Neuronal stem cell (in vitro differentiated cells): Measurements from ENCODE around the gene CUBN.

Experiments used
- DNase-seq: peaks from one replicate; pipeline ENCODE4 v3.0.0-alpha.2; 2013; ENCODE audit warnings: low spot score
- H2AFZ ChIP-seq: one replicate; pipeline ENCODE4 v1.6.1; 2013; ENCODE audit warnings: mild to moderate bottlenecking, low read length, inconsistent platforms
- H2AK5ac ChIP-seq: 2 replicates; pipeline ENCODE4 v1.6.1; 2013; ENCODE audit warnings: low read depth, mild to moderate bottlenecking, inconsistent platforms, low read length, moderate library complexity, mixed read lengths
- H2BK120ac ChIP-seq: 2 replicates; pipeline ENCODE4 v1.6.1; 2013; ENCODE audit warnings: low read depth, mild to moderate bottlenecking, inconsistent platforms, low read length, moderate library complexity, mixed read lengths
- H2BK12ac ChIP-seq: one replicate; pipeline ENCODE4 v1.6.1; 2013; ENCODE audit warnings: low read length, inconsistent platforms
- H2BK15ac ChIP-seq: 2 replicates; pipeline ENCODE4 v1.6.1; 2013; ENCODE audit warnings: mild to moderate bottlenecking, low read length, inconsistent platforms, mixed read lengths
- H2BK5ac ChIP-seq: one replicate; pipeline ENCODE4 v1.6.1; 2013; ENCODE audit warnings: inconsistent platforms, mild to moderate bottlenecking, low read length, moderate library complexity
- H3K14ac ChIP-seq: one replicate; pipeline ENCODE4 v1.6.1; 2013; ENCODE audit warnings: low read length, inconsistent platforms
- H3K18ac ChIP-seq: 2 replicates; pipeline ENCODE4 v1.6.1; 2013; ENCODE audit warnings: low read length, inconsistent platforms
- H3K23ac ChIP-seq: 2 replicates; pipeline ENCODE4 v1.6.1; 2013; ENCODE audit warnings: low read depth, mild to moderate bottlenecking, mixed read lengths, low read length, inconsistent platforms; ENCODE audit not compliant: poor library complexity
- H3K27ac ChIP-seq: replicated peaks from 3 replicates; pipeline ENCODE4 v1.5.1; 2013; ENCODE audit warnings: low read length, inconsistent platforms
- H3K27me3 ChIP-seq, 3 experiments: 2 replicates each; pipeline ENCODE4 v1.6.1; 2013; ENCODE audit warnings: low read length in 3 of 3, mild to moderate bottlenecking in 2 of 3, inconsistent platforms in 1 of 3, low read depth in 1 of 3, mixed read lengths in 1 of 3, moderate library complexity in 1 of 3; ENCODE audit not compliant: control insufficient read depth in 3 of 3, insufficient read depth in 3 of 3
- H3K36me3 ChIP-seq, 2 donors: replicated peaks in 1 of 2; 2 replicates each; pipeline ENCODE4 v1.6.1; 2013; ENCODE audit warnings: low read length in 2 of 2; ENCODE audit not compliant: control insufficient read depth in 2 of 2, insufficient read depth in 2 of 2
- H3K4ac ChIP-seq: 2 replicates; pipeline ENCODE4 v1.6.1; 2013; ENCODE audit warnings: inconsistent platforms, mild to moderate bottlenecking, low read length, moderate library complexity
- H3K4me1 ChIP-seq, 2 donors: 1 replicate in 1 of 2; 2 replicates in 1 of 2; pipeline ENCODE4 v1.6.1; 2013; ENCODE audit warnings: low read length in 2 of 2, low read depth in 1 of 2; ENCODE audit not compliant: control insufficient read depth in 2 of 2, insufficient read depth in 1 of 2
- H3K4me2 ChIP-seq: one replicate; pipeline ENCODE4 v1.6.1; 2013; ENCODE audit warnings: mild to moderate bottlenecking, low read length, inconsistent platforms; ENCODE audit not compliant: insufficient read depth, poor library complexity, severe bottlenecking
- H3K4me3 ChIP-seq, 2 donors: 2 replicates each; pipeline ENCODE4 v1.5.1; 2013; ENCODE audit warnings: low read length in 2 of 2, mild to moderate bottlenecking in 2 of 2, inconsistent platforms in 1 of 2, moderate library complexity in 1 of 2
- H3K79me1 ChIP-seq: one replicate; pipeline ENCODE4 v1.6.1; 2013; ENCODE audit warnings: low read depth, mild to moderate bottlenecking, inconsistent platforms, low read length, moderate library complexity
- H3K9ac ChIP-seq: one replicate; pipeline ENCODE4 v1.6.1; 2013; ENCODE audit warnings: mild to moderate bottlenecking, low read depth, low read length, inconsistent platforms; ENCODE audit not compliant: poor library complexity
- H3K9me3 ChIP-seq, 2 donors: replicated peaks in 1 of 2; 2 replicates each; pipeline versions ENCODE3 to v1.6.1; 2013; ENCODE audit warnings: low read length in 2 of 2, mild to moderate bottlenecking in 2 of 2, inconsistent platforms in 1 of 2, low read depth in 1 of 2, mixed read lengths in 1 of 2, moderate library complexity in 1 of 2; ENCODE audit not compliant: control insufficient read depth in 2 of 2, insufficient read depth in 1 of 2
- H4K8ac ChIP-seq: one replicate; pipeline ENCODE4 v1.6.1; 2013; ENCODE audit warnings: low read depth, mild to moderate bottlenecking, inconsistent platforms, low read length, moderate library complexity
- H4K91ac ChIP-seq: one replicate; pipeline ENCODE4 v1.6.1; 2013; ENCODE audit warnings: low read length, low read depth, mild to moderate bottlenecking, inconsistent platforms; ENCODE audit not compliant: poor library complexity
- WGBS, 2 donors: extraction: QIAGEN DNeasy Blood & Tissue Kit; methylation state at CpG; one replicate each; pipeline ENCODE4 v1.1.7; 2013; ENCODE audit warnings: missing lambda C conversion rate in 2 of 2, mixed read lengths in 1 of 2; ENCODE audit not compliant: insufficient read length in 2 of 2, insufficient replicate concordance in 1 of 2; ENCODE audit errors: extremely low coverage in 2 of 2; 5-methylcytosine and 5-hydroxymethylcytosine counted together

CUBN gene

GRCh38 chr10:17128261-17128660 is 1.4 kb downstream of the CUBN start:
- Histone ChIP-seq H3K9ac (no peak overlapping the region), H3K9me3 (no peaks in the 10 kb centered on the region), H2BK120ac (no peak overlapping the region), H3K36me3 (no peaks in the 10 kb centered on the region), H3K4me2 (no peak overlapping the region), H3K4ac (no peak overlapping the region), H4K91ac (no peak overlapping the region), H3K23ac (no peak overlapping the region), H2AFZ (no peak overlapping the region), H3K4me3 (no peak overlapping the region), H2AK5ac (no peak overlapping the region), H3K14ac (no peak overlapping the region), H3K79me1 (no peaks in the 10 kb centered on the region), H3K27me3 (no peaks in the 10 kb centered on the region), H3K4me1 (peaks cover 3 to 19% of the 10 kb centered on the region in 2 donors), H4K8ac (no peak overlapping the region), H3K18ac (no peak overlapping the region), H3K27ac (no peak overlapping the region), H2BK15ac (no peak overlapping the region), H2BK5ac (no peak overlapping the region), H2BK12ac (no peak overlapping the region)
- no CpG with 5 or more reads among the region's 3 CpGs for WGBS, 2 donors
- DNase-seq: no peak

GRCh38 chr10:17126327-17126726 is 3.3 kb downstream of the CUBN start:
- H3K14ac ChIP-seq: no peak overlapping the region
- H3K18ac ChIP-seq: no peak overlapping the region
- H3K79me1 ChIP-seq: no peaks in the 10 kb centered on the region
- H4K91ac ChIP-seq: no peak overlapping the region
- H3K4me1 ChIP-seq: peaks cover 3 to 19% of the 10 kb centered on the region in 2 donors
- no peak overlapping the region for H2AFZ ChIP-seq
- H3K36me3 ChIP-seq: peaks cover 0 to 2% of the 10 kb centered on the region in 2 donors
- H2AK5ac ChIP-seq: no peak overlapping the region
- H2BK12ac ChIP-seq: no peak overlapping the region
- no peak overlapping the region for H3K27ac ChIP-seq
- no peaks in the 10 kb centered on the region for H3K9me3 ChIP-seq
- H3K4ac ChIP-seq: no peak overlapping the region
- no peak overlapping the region for H3K23ac ChIP-seq
- no peak overlapping the region for H3K4me2 ChIP-seq
- H3K9ac ChIP-seq: no peak overlapping the region
- H2BK5ac ChIP-seq: no peak overlapping the region
- H3K27me3 ChIP-seq: no peaks in the 10 kb centered on the region
- WGBS, 2 donors: no CpG with 5 or more reads among the region's 5 CpGs
- H4K8ac ChIP-seq: no peak overlapping the region
- no peak overlapping the region for H2BK120ac ChIP-seq
- H3K4me3 ChIP-seq: no peak overlapping the region
- no peak overlapping the region for H2BK15ac ChIP-seq
- DNase-seq: no peak

GRCh38 chr10:17125206-17125893 is 4.3 kb downstream of the CUBN start:
- H3K9ac ChIP-seq: no peak overlapping the region
- H3K14ac ChIP-seq: no peak overlapping the region
- no peak overlapping the region for H4K91ac ChIP-seq
- H3K79me1 ChIP-seq: no peaks in the 10 kb centered on the region
- no peak overlapping the region for H4K8ac ChIP-seq
- H2AFZ ChIP-seq: no peak overlapping the region
- no peaks in the 10 kb centered on the region for H3K9me3 ChIP-seq
- H3K27me3 ChIP-seq: no peaks in the 10 kb centered on the region
- no peak overlapping the region for H2BK120ac ChIP-seq
- no peak overlapping the region for H3K18ac ChIP-seq
- no peak overlapping the region for H3K27ac ChIP-seq
- peaks cover 3 to 19% of the 10 kb centered on the region in 2 donors for H3K4me1 ChIP-seq
- no peak overlapping the region for H3K4me3 ChIP-seq
- H3K23ac ChIP-seq: no peak overlapping the region
- no peak for DNase-seq
- WGBS, 2 donors: no CpG with 5 or more reads among the region's 5 CpGs
- no peak overlapping the region for H3K4ac ChIP-seq
- no peak overlapping the region for H3K4me2 ChIP-seq
- H2BK5ac ChIP-seq: no peak overlapping the region
- no peak overlapping the region for H2AK5ac ChIP-seq
- H3K36me3 ChIP-seq: peaks cover 0 to 2% of the 10 kb centered on the region in 2 donors
- no peak overlapping the region for H2BK12ac ChIP-seq
- no peak overlapping the region for H2BK15ac ChIP-seq

GRCh38 chr10:17123961-17124360 is 5.7 kb downstream of the CUBN start:
- H4K91ac ChIP-seq: no peak overlapping the region
- H2BK120ac ChIP-seq: no peak overlapping the region
- peaks cover 0 to 2% of the 10 kb centered on the region in 2 donors for H3K36me3 ChIP-seq
- H2BK5ac ChIP-seq: no peak overlapping the region
- H3K9me3 ChIP-seq: no peaks in the 10 kb centered on the region
- H3K9ac ChIP-seq: no peak overlapping the region
- H3K4me1 ChIP-seq: peaks cover 3 to 19% of the 10 kb centered on the region in 2 donors
- H3K4me2 ChIP-seq: no peak overlapping the region
- H3K14ac ChIP-seq: no peak overlapping the region
- no peak overlapping the region for H3K4ac ChIP-seq
- H3K18ac ChIP-seq: no peak overlapping the region
- H2AK5ac ChIP-seq: no peak overlapping the region
- no peak overlapping the region for H3K4me3 ChIP-seq
- no peak overlapping the region for H2BK12ac ChIP-seq
- no peaks in the 10 kb centered on the region for H3K27me3 ChIP-seq
- no peak overlapping the region for H3K27ac ChIP-seq
- H4K8ac ChIP-seq: no peak overlapping the region
- no peak overlapping the region for H2BK15ac ChIP-seq
- H2AFZ ChIP-seq: no peak overlapping the region
- WGBS, 2 donors: no CpG with 5 or more reads among the region's 3 CpGs
- H3K23ac ChIP-seq: no peak overlapping the region
- no peaks in the 10 kb centered on the region for H3K79me1 ChIP-seq
- DNase-seq: no peak
